ENCODE data around the gene TCEANC. TPM values are rescaled to one million over a fixed set of nuclear protein-coding genes. Genes with fewer than 3 reads are reported as not detected.

The TCEANC gene
- total RNA-seq, 1 experiment from 2014 or later = 3.1 TPM

DNA sequence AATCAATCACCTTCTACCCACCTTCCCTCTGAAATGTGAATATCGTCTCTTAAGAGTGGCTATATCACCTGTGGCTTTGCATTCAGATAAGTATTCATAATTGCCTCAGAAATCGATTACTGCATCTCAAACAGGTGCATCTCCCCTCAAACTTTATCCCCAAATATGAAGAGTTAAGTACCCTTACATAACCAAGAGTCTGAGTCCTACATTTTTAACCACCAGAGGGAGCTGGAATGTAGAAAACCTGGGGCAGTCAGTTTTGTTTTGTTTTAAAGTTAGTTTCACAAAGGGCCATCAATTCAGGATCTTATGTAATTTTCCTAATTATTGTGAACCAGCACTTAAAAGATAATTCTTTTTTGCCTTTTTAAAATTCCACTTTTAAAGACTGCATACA lies 5.7 kb downstream of the TCEANC start:
- TF ChIP-seq CTCF (conservative IDR thresholded peaks at IDR 0.05) = peak; percentile 67
- H3K4ac ChIP-seq (ENCODE audit: low read depth, low read length) = no peak overlapping the region
- no peaks in the 10 kb centered on the region for H3K23me2 ChIP-seq (ENCODE audit: insufficient read length, low read depth, low read length, poor library complexity, severe bottlenecking)
- Mint-ChIP-seq H3K27me3 (ENCODE audit: low read depth) (no peaks in the 10 kb centered on the region), H3K27ac (peak overlapping the region in 1 of 3 experiments; percentile 46; a peak in 1 of 7 replicates), H3K9me3 (peaks cover 38 to 53% of the 10 kb centered on the region in 2 experiments), H3K4me1 (peaks cover 6 to 11% of the 10 kb centered on the region in 2 experiments), H3K4me3 (no peak overlapping the region), H3K36me3 (ENCODE audit: insufficient read depth in 1 of 3, low read depth in 3 of 3) (peaks cover 12 to 40% (median 33%) of the 10 kb centered on the region in 3 experiments; a peak in 6 of 7 replicates)
- no peak overlapping the region for H4K8ac ChIP-seq (replicated peaks; ENCODE audit: insufficient read length, low read depth, low read length)
- no peaks in the 10 kb centered on the region for H3K27me3 ChIP-seq (ENCODE audit: insufficient read depth, low read length)
- H2BK15ac ChIP-seq (ENCODE audit: low read depth, low read length) = no peak overlapping the region
- H3K18ac ChIP-seq (ENCODE audit: insufficient read length, low read depth, low read length) = no peak overlapping the region
- no peak overlapping the region for H2BK20ac ChIP-seq (ENCODE audit: low read depth, low read length, poor library complexity, severe bottlenecking)
- no peak overlapping the region for H4K91ac ChIP-seq (ENCODE audit: insufficient read length, low read depth, low read length)
- no peaks in the 10 kb centered on the region for H4K20me1 ChIP-seq (ENCODE audit: control insufficient read depth, insufficient read depth, insufficient read length)
- H3K9ac ChIP-seq (ENCODE audit: extremely low read depth, insufficient read length, low read length) = no peak overlapping the region
- no peak for DNase-seq
- H3K23ac ChIP-seq (ENCODE audit: insufficient read length, low read depth, low read length) = no peak overlapping the region
- H3K27ac ChIP-seq (ENCODE audit: insufficient read length, low read depth, low read length) = no peak overlapping the region
- no peak overlapping the region for H3T11ph ChIP-seq (ENCODE audit: low read length)
- H2AK5ac ChIP-seq (ENCODE audit: insufficient read length, low read length) = no peak overlapping the region
- no peaks in the 10 kb centered on the region for H3K79me1 ChIP-seq (ENCODE audit: insufficient read depth, low read depth, low read length, poor library complexity, severe bottlenecking)
- no peak overlapping the region for H3K14ac ChIP-seq (ENCODE audit: insufficient read depth, low read length)
- H3K56ac ChIP-seq (ENCODE audit: insufficient read length, low read depth, low read length) = no peak overlapping the region
- H3K9me3 ChIP-seq (ENCODE audit: control insufficient read depth, low read depth, low read length) = no peaks in the 10 kb centered on the region
- H2BK120ac ChIP-seq (ENCODE audit: low read depth, low read length, poor library complexity, severe bottlenecking) = no peak overlapping the region
- no peak overlapping the region for H3K4me2 ChIP-seq (ENCODE audit: insufficient read depth, insufficient read length, low read length)
- H2BK12ac ChIP-seq (ENCODE audit: insufficient read length, low read depth, low read length) = no peak overlapping the region
- WGBS (ENCODE audit: extremely low coverage, insufficient read length, low lambda C conversion rate) = no CpG with 5 or more reads among the region's 2 CpGs
- no peaks in the 10 kb centered on the region for H3K79me2 ChIP-seq (ENCODE audit: insufficient read depth, low read length)
- H3K4me1 ChIP-seq (ENCODE audit: insufficient read depth, low read length) = no peaks in the 10 kb centered on the region
- H2AFZ ChIP-seq (ENCODE audit: low read length) = no peak overlapping the region
- no peak overlapping the region for H4K5ac ChIP-seq (ENCODE audit: insufficient read length, low read depth, low read length)
- no peak overlapping the region for H2BK5ac ChIP-seq (ENCODE audit: insufficient read length, low read length)

All from H9 (cell line).